Fibroblast of lung (primary cell): ENCODE measurements around the gene RPP40. TPM values are rescaled to one million over a fixed set of nuclear protein-coding genes. Genes with fewer than 3 reads are reported as not detected.

ENCODE experiments used
- DNase-seq, 2 donors: peaks; one replicate each; pipeline versions ENCODE4 v3.0.0 to v3.0.0-alpha.2; 2010; ENCODE audit warnings: low read depth in 2 of 2
- H2AFZ ChIP-seq: 2 replicates; pipeline ENCODE4 v1.5.1; 2012; ENCODE audit warnings: low read length, control low read depth, inconsistent platforms
- H3K27ac ChIP-seq: 2 replicates; pipeline ENCODE4 v1.5.1; 2011; ENCODE audit warnings: low read length, control low read depth; ENCODE audit not compliant: insufficient read depth
- H3K27me3 ChIP-seq: 2 replicates; pipeline ENCODE4 v1.5.1; 2011; ENCODE audit warnings: mild to moderate bottlenecking, low read length; ENCODE audit not compliant: control insufficient read depth, insufficient read depth
- H3K36me3 ChIP-seq: 2 replicates; pipeline ENCODE4 v1.5.1; 2011; ENCODE audit warnings: low read length; ENCODE audit not compliant: control insufficient read depth, insufficient read depth
- H3K4me1 ChIP-seq: 2 replicates; pipeline ENCODE4 v1.5.1; 2011; ENCODE audit warnings: low read length; ENCODE audit not compliant: control insufficient read depth, insufficient read depth; ENCODE audit errors: extremely low read depth
- H3K4me2 ChIP-seq: 2 replicates; pipeline ENCODE4 v1.5.1; 2011; ENCODE audit warnings: low read length, control low read depth; ENCODE audit not compliant: insufficient read depth; ENCODE audit errors: extremely low read depth
- H3K4me3 ChIP-seq, 4 experiments: fragments of 200-600 bp in 1 of 4; sonication (generic) in 1 of 4; replicated peaks in 1 of 4; 2 replicates each; pipeline ENCODE4 v1.5.1; 2011 to 2016; ENCODE audit warnings: low read length in 4 of 4, low read depth in 3 of 4, mild to moderate bottlenecking in 3 of 4, control low read depth in 2 of 4, inconsistent platforms in 1 of 4, mixed read lengths in 1 of 4; ENCODE audit not compliant: insufficient read depth in 1 of 4; ENCODE audit errors: control extremely low read depth in 1 of 4
- H3K79me2 ChIP-seq: 2 replicates; pipeline ENCODE4 v1.5.1; 2012; ENCODE audit warnings: mild to moderate bottlenecking, low read length, inconsistent platforms; ENCODE audit not compliant: control insufficient read depth, insufficient read depth
- H3K9ac ChIP-seq: 2 replicates; pipeline ENCODE4 v1.5.1; 2011; ENCODE audit warnings: mild to moderate bottlenecking, low read length, control low read depth; ENCODE audit not compliant: insufficient read depth
- H3K9me3 ChIP-seq: 2 replicates; pipeline ENCODE4 v1.5.1; 2012; ENCODE audit warnings: low read depth, low read length; ENCODE audit not compliant: control insufficient read depth, insufficient read depth
- H4K20me1 ChIP-seq: 2 replicates; pipeline ENCODE4 v1.5.1; 2011; ENCODE audit warnings: low read length; ENCODE audit not compliant: control insufficient read depth, insufficient read depth; ENCODE audit errors: extremely low read depth
- CTCF ChIP-seq, 2 donors: IDR thresholded peaks in 1 of 2; conservative IDR thresholded peaks in 1 of 2; 1 replicate in 1 of 2; 2 replicates in 1 of 2; pipeline ENCODE4 v1.5.1; 2011 to 2012; ENCODE audit warnings: low read length in 2 of 2, control low read depth in 1 of 2, inconsistent platforms in 1 of 2, low read depth in 1 of 2, mild to moderate bottlenecking in 1 of 2
- EZH2 ChIP-seq: IDR thresholded peaks from 2 replicates; pipeline ENCODE4 v1.5.1; 2012; ENCODE audit warnings: low read length, control low read depth, mild to moderate bottlenecking; ENCODE audit errors: missing control alignments
- polyA plus RNA-seq, 2 donors: library from polyadenylated mRNA; depleted of rRNA in 1 of 2; stranded (reverse) in 1 of 2; unstranded in 1 of 2; fragments of >200 nt; gene quantifications; 2 replicates each; pipeline ENCODE4 v1.2.1, GENCODE V29; 2011 to 2012; ENCODE audit warnings: missing spikeins in 1 of 2
- total RNA-seq: library from RNA; depleted of rRNA; stranded (reverse); fragments of >200 nt; gene quantifications from 2 replicates; pipeline ENCODE4 v1.2.1, GENCODE V29; 2014

RPP40 gene
- total and polyA plus RNA-seq, 2 donors (not counting 1 experiment from before 2014, with no cell fraction given), result 8.3 to 27.6 TPM

- H3K27ac ChIP-seq, result no peak overlapping the region
- no peak overlapping the region for H3K9ac ChIP-seq
- no peak overlapping the region for H3K4me2 ChIP-seq
- no peaks in the 10 kb centered on the region for H4K20me1 ChIP-seq
- no peaks in the 10 kb centered on the region for H3K4me1 ChIP-seq
- TF ChIP-seq EZH2, result no peak
- no peak for TF ChIP-seq CTCF (conservative IDR thresholded peaks at IDR 0.05 in 1 of 2, IDR thresholded peaks at IDR 0.05 in 1 of 2; ENCODE audit: low read depth in 1 of 2, low read length in 2 of 2)
- no peaks in the 10 kb centered on the region for H3K9me3 ChIP-seq
- no peak for DNase-seq
- H3K79me2 ChIP-seq, result no peaks in the 10 kb centered on the region
- no peak overlapping the region for H2AFZ ChIP-seq
- no peaks in the 10 kb centered on the region for H3K27me3 ChIP-seq
- H3K4me3 ChIP-seq, result no peak overlapping the region
- no peaks in the 10 kb centered on the region for H3K36me3 ChIP-seq
These were observed 16.3 kb upstream of the RPP40 start for GRCh38 chr6:5020142-5020541.

GRCh38 chr6:5014072-5014561 lies 10.3 kb upstream of the RPP40 start:
- Histone ChIP-seq H3K36me3 (no peaks in the 10 kb centered on the region), H3K9ac (no peak overlapping the region), H4K20me1 (no peaks in the 10 kb centered on the region), H2AFZ (no peak overlapping the region), H3K79me2 (no peaks in the 10 kb centered on the region), H3K27ac (no peak overlapping the region), H3K4me3 (no peak overlapping the region), H3K4me1 (no peaks in the 10 kb centered on the region), H3K9me3 (no peaks in the 10 kb centered on the region), H3K27me3 (no peaks in the 10 kb centered on the region), H3K4me2 (no peak overlapping the region)
- DNase-seq, result no peak
- TF ChIP-seq EZH2 (no peak), CTCF (conservative IDR thresholded peaks at IDR 0.05 in 1 of 2, IDR thresholded peaks at IDR 0.05 in 1 of 2; ENCODE audit: low read depth in 1 of 2, low read length in 2 of 2) (no peak)

- Histone ChIP-seq H3K79me2 (no peaks in the 10 kb centered on the region), H3K27me3 (no peaks in the 10 kb centered on the region), H3K4me1 (no peaks in the 10 kb centered on the region), H2AFZ (peak overlapping the region; percentile 12), H3K4me2 (peak overlapping the region; percentile 67), H3K4me3 (no peak overlapping the region), H3K27ac (no peak overlapping the region), H3K36me3 (no peaks in the 10 kb centered on the region), H4K20me1 (no peaks in the 10 kb centered on the region), H3K9me3 (no peaks in the 10 kb centered on the region), H3K9ac (no peak overlapping the region)
- peak; percentile 15 to 21 for DNase-seq
- TF ChIP-seq CTCF (conservative IDR thresholded peaks at IDR 0.05 in 1 of 2, IDR thresholded peaks at IDR 0.05 in 1 of 2; ENCODE audit: low read depth in 1 of 2, low read length in 2 of 2) (no peak), EZH2 (no peak)
These were observed 8.7 kb upstream of the RPP40 start for GRCh38 chr6:5012519-5012918.
